ENCODE measurements around the gene ZNF521. TPM values are rescaled to one million over a fixed set of nuclear protein-coding genes. Genes with fewer than 3 reads are reported as not detected.

Gene ZNF521
- total and polyA plus RNA-seq, 10 of the 15 experiments (the other 5 are each of a cell fraction or from before 2014, with no cell fraction given), result 0.02 to 0.05 (median 0.04) TPM; not detected in 6

- TF ChIP-seq KLF5 (IDR thresholded peaks at IDR 0.05; ENCODE audit: partially characterized antibody), result no peak
- no peak for TF ChIP-seq IKZF2 (IDR thresholded peaks at IDR 0.05)
- no peak for TF ChIP-seq JUNB (IDR thresholded peaks at IDR 0.05)
- TF ChIP-seq SREBF1 (IDR thresholded peaks at IDR 0.05; ENCODE audit: low read length), result no peak
- TF ChIP-seq TBL1XR1 (IDR thresholded peaks at IDR 0.05; ENCODE audit: low read depth, low read length), result no peak
- no peak for TF ChIP-seq MTA2 (IDR thresholded peaks at IDR 0.05; ENCODE audit: low read depth)
- TF ChIP-seq LARP7 (IDR thresholded peaks at IDR 0.05), result no peak
- TF ChIP-seq KDM1A (IDR thresholded peaks at IDR 0.05; ENCODE audit: borderline replicate concordance), result no peak
- TF ChIP-seq ZBED1 (IDR thresholded peaks at IDR 0.05; ENCODE audit: borderline replicate concordance), result no peak
These were observed 101.5 kb downstream of the ZNF521 start (continued) for GRCh38 chr18:25250474-25250851.

DNA sequence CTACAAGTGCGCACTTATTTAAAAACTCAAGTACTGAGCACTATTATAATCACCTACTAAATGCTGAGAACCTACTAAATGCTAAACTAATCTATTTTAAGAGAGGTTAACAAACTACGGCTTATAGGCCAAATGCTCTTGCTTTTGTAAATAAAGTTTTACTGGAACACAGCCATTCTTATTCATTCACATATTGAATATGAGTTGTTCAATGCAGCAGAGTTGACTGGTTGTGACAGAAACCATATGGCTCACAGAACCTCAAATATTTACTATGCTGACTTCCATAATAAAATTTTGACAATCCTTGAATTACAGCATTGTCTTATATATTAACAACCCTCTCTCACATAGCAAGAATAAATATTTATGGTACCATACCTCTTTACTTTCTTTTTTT lies 103.2 kb downstream of the ZNF521 start:
- SMC1A ChIA-PET (ENCODE audit: uncharacterized antibody, unreplicated experiment), result no interaction called here
- H3K27ac ChIP-seq (ENCODE audit: control insufficient read depth, insufficient read depth), result no peak overlapping the region
- no peaks in the 10 kb centered on the region for H3K4me1 ChIP-seq (ENCODE audit: control insufficient read depth, insufficient read depth, low read length)
- CTCF ChIA-PET, result no interaction called here
- RAD21 ChIA-PET (ENCODE audit: unreplicated experiment), result no interaction called here
- H3K4me3 ChIP-seq, result no peak overlapping the region
- no peak overlapping the region for H3K9ac ChIP-seq (ENCODE audit: control insufficient read depth, insufficient read depth, low read length)
- DNase-seq (ENCODE audit: low read depth, low spot score), result no peak
- in situ Hi-C loops (cut with MboI) (no loop called here), intact Hi-C loops (cut with micrococcal nuclease; ENCODE audit: unreplicated experiment) (no loop called here)
- no peak overlapping the region for H3K4me2 ChIP-seq (ENCODE audit: control insufficient read depth, insufficient read depth)
- POLR2A ChIA-PET, result no interaction called here
- BruUV-seq (replicated peaks), result no TSS peak
- H3K36me3 ChIP-seq (ENCODE audit: control insufficient read depth in 2 of 2, insufficient read depth in 2 of 2, low read length in 1 of 2), result no peaks in the 10 kb centered on the region
- no peaks in the 10 kb centered on the region for H3K79me2 ChIP-seq (ENCODE audit: control insufficient read depth, insufficient read depth, low read length)
- no peak overlapping the region for H2AFZ ChIP-seq (ENCODE audit: control insufficient read depth, low read depth, low read length)
- H4K20me1 ChIP-seq (ENCODE audit: control insufficient read depth, insufficient read depth), result no peaks in the 10 kb centered on the region
- no peaks in the 10 kb centered on the region; a peak in 1 of 4 replicates for H3K27me3 ChIP-seq (replicated peaks in 1 of 2; ENCODE audit: control insufficient read depth in 2 of 2, insufficient read depth in 2 of 2, low read length in 1 of 2)
- TF ChIP-seq SRF (IDR thresholded peaks at IDR 0.05; ENCODE audit: low read depth in 2 of 2, low read length in 2 of 2) (no peak), POLR2AphosphoS5 (IDR thresholded peaks at IDR 0.05; ENCODE audit: low read length) (no peak), MEF2B (IDR thresholded peaks at IDR 0.05; ENCODE audit: partially characterized antibody, poor library complexity, severe bottlenecking) (no peak), ZNF207 (IDR thresholded peaks at IDR 0.05; ENCODE audit: borderline replicate concordance) (no peak), TARDBP (IDR thresholded peaks at IDR 0.05; ENCODE audit: borderline replicate concordance) (no peak), CTCF (IDR thresholded peaks at IDR 0.05 in 2 of 3, conservative IDR thresholded peaks at IDR 0.05 in 1 of 3; ENCODE audit: control insufficient read depth in 2 of 3, extremely low read depth in 1 of 3, insufficient read depth in 1 of 3, low read depth in 3 of 3, low read length in 3 of 3) (no peak), NR2F1 (conservative IDR thresholded peaks at IDR 0.05) (no peak), GATAD2B (conservative IDR thresholded peaks at IDR 0.05; ENCODE audit: low read depth) (no peak), RCOR1 (conservative IDR thresholded peaks at IDR 0.05; ENCODE audit: low read depth, low read length) (no peak), PML (IDR thresholded peaks at IDR 0.05; ENCODE audit: low read length) (no peak)
- 88% methylated on average over 2 of the region's 2 CpGs for WGBS (ENCODE audit: insufficient coverage, insufficient replicate concordance, low lambda C conversion rate, missing lambda C conversion rate)
- no peaks in the 10 kb centered on the region for H3K9me3 ChIP-seq (replicated peaks; ENCODE audit: control insufficient read depth, insufficient read depth, low read length)
- no peak for FAIRE-seq
- no peak for ATAC-seq
